Cardiac fibroblast (primary cell): ENCODE results near the gene MCM3AP.
A peak's percentile ranks its signal among the peaks of the same experiment; 100 is the strongest.

Experiments used
- DNase-seq, 2 donors: peaks; one replicate each; pipeline versions ENCODE4 v3.0.0 to v3.0.0-alpha.2; 2010; ENCODE audit warnings: low read depth in 2 of 2
- H3K4me3 ChIP-seq, 2 donors: replicated peaks in 1 of 2; 1 replicate in 1 of 2; 2 replicates in 1 of 2; pipeline ENCODE4 v1.5.1; 2011; ENCODE audit warnings: low read depth in 2 of 2, low read length in 2 of 2, mild to moderate bottlenecking in 2 of 2, moderate library complexity in 1 of 2
- TF ChIP-seq, protein P1 (sequence below): IDR thresholded peaks from one replicate; pipeline ENCODE4 v1.5.1; 2011; ENCODE audit warnings: low read depth, mild to moderate bottlenecking, low read length, inconsistent platforms

The MCM3AP gene

DNA sequence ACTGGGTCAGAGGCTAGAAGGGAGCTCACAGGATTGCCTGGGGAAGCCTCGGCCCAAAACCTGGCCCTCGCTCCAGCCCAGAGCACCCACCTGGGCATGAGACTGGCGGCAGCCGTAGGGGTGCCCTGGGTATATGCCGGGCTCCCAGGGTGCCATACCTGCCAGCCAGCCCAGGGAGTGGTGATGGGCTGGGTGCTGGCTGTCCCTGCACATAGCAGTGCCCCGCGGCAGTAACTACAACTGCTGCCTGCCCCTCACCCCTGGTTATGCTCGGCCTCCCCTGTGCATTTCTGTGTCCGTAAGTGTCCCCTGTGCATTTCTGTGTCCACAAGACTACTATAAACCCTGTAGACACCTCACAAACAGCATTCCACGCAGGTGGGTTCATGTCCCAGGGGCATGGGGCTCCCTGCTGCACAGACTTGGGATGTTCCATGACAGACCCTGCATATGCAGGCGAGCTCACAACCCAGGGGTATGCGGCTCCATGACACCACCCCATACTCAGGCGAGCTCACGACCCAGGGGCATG lies 95.4 kb downstream of the MCM3AP start:
- no peak overlapping the region for H3K4me3 ChIP-seq
- DNase-seq: no peak
- TF ChIP-seq, protein P1, sequence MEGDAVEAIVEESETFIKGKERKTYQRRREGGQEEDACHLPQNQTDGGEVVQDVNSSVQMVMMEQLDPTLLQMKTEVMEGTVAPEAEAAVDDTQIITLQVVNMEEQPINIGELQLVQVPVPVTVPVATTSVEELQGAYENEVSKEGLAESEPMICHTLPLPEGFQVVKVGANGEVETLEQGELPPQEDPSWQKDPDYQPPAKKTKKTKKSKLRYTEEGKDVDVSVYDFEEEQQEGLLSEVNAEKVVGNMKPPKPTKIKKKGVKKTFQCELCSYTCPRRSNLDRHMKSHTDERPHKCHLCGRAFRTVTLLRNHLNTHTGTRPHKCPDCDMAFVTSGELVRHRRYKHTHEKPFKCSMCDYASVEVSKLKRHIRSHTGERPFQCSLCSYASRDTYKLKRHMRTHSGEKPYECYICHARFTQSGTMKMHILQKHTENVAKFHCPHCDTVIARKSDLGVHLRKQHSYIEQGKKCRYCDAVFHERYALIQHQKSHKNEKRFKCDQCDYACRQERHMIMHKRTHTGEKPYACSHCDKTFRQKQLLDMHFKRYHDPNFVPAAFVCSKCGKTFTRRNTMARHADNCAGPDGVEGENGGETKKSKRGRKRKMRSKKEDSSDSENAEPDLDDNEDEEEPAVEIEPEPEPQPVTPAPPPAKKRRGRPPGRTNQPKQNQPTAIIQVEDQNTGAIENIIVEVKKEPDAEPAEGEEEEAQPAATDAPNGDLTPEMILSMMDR: no peak

DNA sequence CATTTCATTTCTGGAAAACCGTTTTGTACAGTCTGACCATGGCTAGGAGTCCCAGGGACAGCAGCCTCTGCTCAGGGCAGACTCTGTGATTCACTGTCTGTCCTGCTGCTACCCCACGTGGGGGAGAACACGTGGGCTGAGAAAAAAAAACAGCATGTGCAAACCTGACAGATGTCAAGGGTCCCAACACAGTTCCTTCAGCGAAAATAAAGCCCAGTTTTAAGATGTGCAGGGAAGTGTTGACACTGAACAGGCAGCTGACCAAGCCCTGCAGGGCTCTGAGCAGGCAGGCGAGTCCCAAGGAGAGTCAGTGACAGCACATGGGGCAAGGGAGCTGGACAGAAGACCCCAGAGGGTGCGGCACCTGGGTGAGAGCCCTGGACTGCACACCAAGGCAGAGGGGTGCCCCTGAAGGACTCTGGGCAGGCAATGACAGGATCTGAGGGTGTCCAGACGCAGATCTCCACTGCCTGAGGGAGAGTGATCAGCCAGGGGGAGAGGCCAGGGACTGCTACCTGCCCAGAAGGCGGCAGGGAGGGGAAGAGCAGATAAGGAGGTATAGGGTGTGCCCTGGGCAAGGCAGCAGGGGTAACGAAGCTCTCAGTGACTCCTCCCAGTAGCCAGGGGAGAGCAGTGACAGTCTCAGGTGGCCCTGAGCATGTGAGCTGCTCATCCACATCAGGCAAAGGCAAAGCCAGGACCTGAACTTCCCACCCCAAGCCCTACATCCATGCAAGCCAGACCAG lies 96.0 kb downstream of the MCM3AP start:
- H3K4me3 ChIP-seq: no peak overlapping the region
- peak; percentile 56 to 74 for DNase-seq

DNA sequence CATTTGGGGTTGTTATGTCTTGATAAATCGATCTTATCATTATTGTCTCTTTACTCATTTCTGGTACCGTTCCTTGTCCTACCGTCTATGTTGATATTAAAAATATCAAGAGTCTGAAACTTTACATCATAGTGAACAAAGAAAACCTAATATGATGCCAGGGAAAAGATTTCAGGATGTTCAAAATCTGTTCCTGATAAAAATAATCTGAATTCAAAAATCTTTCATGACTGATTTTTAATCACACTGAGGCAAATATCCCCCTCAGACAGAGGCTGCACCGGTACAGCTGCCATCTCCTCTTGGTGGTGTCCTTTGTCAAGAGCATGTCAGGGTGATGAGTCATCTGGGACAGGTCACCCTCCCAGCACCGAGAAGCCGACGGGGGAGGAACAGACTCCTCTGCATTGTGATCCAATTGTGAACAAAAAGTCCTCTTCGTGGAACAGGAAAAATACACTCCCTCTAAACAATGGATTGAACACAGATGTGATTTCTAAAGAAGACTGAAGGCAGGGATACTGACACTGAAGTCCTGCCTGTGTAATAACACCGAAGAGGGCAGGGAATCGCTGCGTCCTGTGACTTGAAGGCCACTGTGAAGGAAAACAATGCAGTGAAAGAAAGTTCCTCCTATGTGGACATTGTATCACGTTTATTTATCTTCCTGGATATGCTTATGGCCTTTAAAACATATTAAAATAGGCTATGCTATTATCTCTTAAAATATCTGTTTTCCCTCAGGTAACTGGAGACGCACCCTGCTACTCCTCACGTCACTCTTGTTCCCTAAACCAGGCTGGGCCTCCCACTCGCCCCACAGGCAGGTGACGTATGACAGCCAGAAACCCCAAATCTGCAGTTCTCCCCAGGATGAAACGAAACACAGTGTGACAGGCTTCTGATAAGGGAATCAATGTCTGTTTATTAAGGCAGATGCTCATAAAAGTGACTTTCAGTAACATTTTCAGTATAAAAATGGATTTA lies 96.9 kb downstream of the MCM3AP start:
- peak; percentile 64 to 85 for DNase-seq
- TF ChIP-seq, protein P1: no peak
- peak overlapping the region in 1 of 2 donors; percentile 3 for H3K4me3 ChIP-seq

More for the DNA sequence above, 96.0 kb downstream of the MCM3AP start:
- TF ChIP-seq, protein P1: no peak

DNA sequence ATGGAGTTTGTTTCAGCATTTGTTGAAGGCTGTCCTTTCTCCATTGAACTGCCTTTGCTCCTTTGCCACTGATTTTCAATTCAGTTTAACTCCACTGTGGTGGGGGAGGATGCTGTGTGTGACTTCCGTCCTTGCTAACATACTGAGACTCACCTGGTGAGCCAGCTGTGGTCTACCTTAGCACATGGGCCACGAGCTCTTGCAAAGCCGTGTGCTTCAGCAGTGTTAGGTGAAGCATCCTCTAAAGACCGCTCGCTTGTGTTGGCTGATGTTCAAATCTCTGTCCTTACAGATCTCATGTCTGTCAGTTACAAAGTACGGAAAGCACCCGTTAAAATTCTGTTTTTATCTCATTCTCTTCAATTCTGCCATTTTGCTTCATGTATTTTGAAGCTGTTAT lies 97.6 kb downstream of the MCM3AP start:
- H3K4me3 ChIP-seq: no peak overlapping the region
- TF ChIP-seq, protein P1: no peak
- DNase-seq: no peak

DNA sequence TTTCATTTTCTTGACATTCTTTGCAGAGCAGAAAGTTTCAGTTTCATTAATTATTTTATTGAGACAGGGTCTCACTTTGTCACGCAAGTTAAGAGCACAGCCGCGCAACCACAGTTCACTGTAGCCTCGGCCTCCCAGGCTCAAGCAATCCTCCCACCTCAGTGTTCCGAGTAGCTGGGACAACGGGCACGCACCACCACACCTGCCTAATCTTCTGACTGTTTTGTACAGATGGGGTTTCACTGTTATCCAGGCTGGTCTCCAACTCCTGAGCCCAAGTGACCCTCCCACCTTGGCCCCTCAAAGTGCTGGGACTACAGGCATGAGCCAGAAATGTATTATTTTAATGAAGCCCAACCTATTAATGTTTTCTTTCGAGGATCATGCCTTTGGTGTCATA lies 98.2 kb downstream of the MCM3AP start:
- H3K4me3 ChIP-seq: no peak overlapping the region
- TF ChIP-seq, protein P1: no peak
- no peak for DNase-seq

DNA sequence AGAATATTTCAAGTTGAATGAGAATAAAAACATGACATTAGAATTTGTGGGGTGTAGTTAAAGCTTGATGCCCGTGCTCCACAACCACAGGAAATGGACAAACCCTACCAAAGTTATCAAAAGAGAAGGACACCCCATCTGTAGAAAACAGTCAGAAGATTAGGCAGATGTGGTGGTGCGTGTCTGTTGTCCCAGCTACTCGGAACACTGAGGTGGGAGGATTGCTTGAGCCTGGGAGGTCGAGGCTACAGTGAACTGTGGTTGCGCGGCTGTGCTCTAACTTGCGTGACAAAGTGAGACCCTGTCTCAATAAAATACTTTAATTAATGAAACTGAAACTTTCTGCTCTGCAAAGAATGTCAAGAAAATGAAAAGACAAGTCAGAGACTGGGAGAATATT lies 99.7 kb downstream of the MCM3AP start:
- TF ChIP-seq, protein P1: no peak
- no peak overlapping the region for H3K4me3 ChIP-seq
- no peak for DNase-seq
